ENCODE results near the gene JAGN1. TPM values are rescaled to one million over a fixed set of nuclear protein-coding genes. Genes with fewer than 3 reads are reported as not detected.
"Not testable (repeated sequence)": the region's sequence is repeated elsewhere in the genome, so short reads cannot be mapped to it uniquely, and the experiment has no call there.

Gene JAGN1
- total and polyA plus RNA-seq, 2 donors (not counting 1 experiment from before 2014, with no cell fraction given): 20.3 to 25.7 TPM

GRCh38 chr3:9896755-9897407 is 6.5 kb downstream of the JAGN1 start:
- H3K4me3 ChIP-seq (ENCODE audit: control extremely low read depth in 1 of 5, extremely low read depth in 1 of 5, insufficient read depth in 1 of 5, low read depth in 2 of 5, low read length in 4 of 5); ATAC-seq (ENCODE audit: low read depth); H4K20me1 ChIP-seq (ENCODE audit: control insufficient read depth, insufficient read depth, low read length, poor library complexity, severe bottlenecking); H3K4me3 Mint-ChIP-seq; H3K27me3 ChIP-seq (replicated peaks in 1 of 4; ENCODE audit: control extremely low read depth in 1 of 4, control insufficient read depth in 3 of 4, insufficient read depth in 4 of 4, low read length in 3 of 4); intact Hi-C loops (cut with micrococcal nuclease); H3K27me3 Mint-ChIP-seq; H2AFZ ChIP-seq (ENCODE audit: insufficient read depth, low read depth, low read length, poor library complexity, severe bottlenecking); H3K9ac ChIP-seq (ENCODE audit: low read length); H3K9me3 Mint-ChIP-seq (ENCODE audit: insufficient read depth); H3K4me2 ChIP-seq (replicated peaks; ENCODE audit: low read depth, low read length, poor library complexity, severe bottlenecking); H3K9me3 ChIP-seq (ENCODE audit: control extremely low read depth in 1 of 3, control insufficient read depth in 2 of 3, insufficient read depth in 1 of 3, low read length in 2 of 3); CTCF ChIA-PET; DNase-seq; POLR2A ChIA-PET: not testable (repeated sequence)
- Mint-ChIP-seq H3K27ac (peak overlapping the region; percentile 72), H3K4me1 (peaks cover 30% of the 10 kb centered on the region)
- Histone ChIP-seq H3K4me1 (ENCODE audit: control insufficient read depth in 2 of 2, insufficient read depth in 2 of 2, low read length in 2 of 2) (peaks cover 8 to 13% of the 10 kb centered on the region in 2 donors), H3K27ac (ENCODE audit: low read length in 2 of 2) (peak overlapping the region in 1 of 2 donors; percentile 15), H3K36me3 (replicated peaks in 1 of 2; ENCODE audit: control extremely low read depth in 1 of 2, control insufficient read depth in 1 of 2, extremely low read depth in 1 of 2, insufficient read depth in 2 of 2, low read length in 1 of 2) (peaks cover 3 to 16% of the 10 kb centered on the region in 2 experiments), H3K79me2 (ENCODE audit: control insufficient read depth, insufficient read depth, low read length) (peaks cover 69% of the 10 kb centered on the region)
- WGBS (ENCODE audit: insufficient coverage): 100% methylated on average over 4 of the region's 10 CpGs

GRCh38 chr3:9897408-9898372 is 7.3 kb downstream of the JAGN1 start:
- H3K4me3 Mint-ChIP-seq: no peak overlapping the region
- Histone ChIP-seq H4K20me1 (ENCODE audit: control insufficient read depth, insufficient read depth, low read length, poor library complexity, severe bottlenecking) (no peaks in the 10 kb centered on the region), H3K4me3 (ENCODE audit: control extremely low read depth in 1 of 5, extremely low read depth in 1 of 5, insufficient read depth in 1 of 5, low read depth in 2 of 5, low read length in 4 of 5) (no peak overlapping the region), H3K36me3 (replicated peaks in 1 of 2; ENCODE audit: control extremely low read depth in 1 of 2, control insufficient read depth in 1 of 2, extremely low read depth in 1 of 2, insufficient read depth in 2 of 2, low read length in 1 of 2) (peaks cover 3 to 11% of the 10 kb centered on the region in 2 experiments), H2AFZ (ENCODE audit: insufficient read depth, low read depth, low read length, poor library complexity, severe bottlenecking) (no peak overlapping the region), H3K4me1 (ENCODE audit: control insufficient read depth in 2 of 2, insufficient read depth in 2 of 2, low read length in 2 of 2) (peaks cover 5 to 12% of the 10 kb centered on the region in 2 donors), H3K27ac (ENCODE audit: low read length in 2 of 2) (peak overlapping the region in 1 of 2 donors; percentile 3), H3K27me3 (replicated peaks in 1 of 4; ENCODE audit: control extremely low read depth in 1 of 4, control insufficient read depth in 3 of 4, insufficient read depth in 4 of 4, low read length in 3 of 4) (no peaks in the 10 kb centered on the region), H3K4me2 (replicated peaks; ENCODE audit: low read depth, low read length, poor library complexity, severe bottlenecking) (no peak overlapping the region), H3K79me2 (ENCODE audit: control insufficient read depth, insufficient read depth, low read length) (peaks cover 61% of the 10 kb centered on the region), H3K9ac (ENCODE audit: low read length) (no peak overlapping the region), H3K9me3 (ENCODE audit: control extremely low read depth in 1 of 3, control insufficient read depth in 2 of 3, insufficient read depth in 1 of 3, low read length in 2 of 3) (no peaks in the 10 kb centered on the region)
- no peak for ATAC-seq (ENCODE audit: low read depth)
- ChIA-PET CTCF (no interaction called here), POLR2A (no interaction called here)
- WGBS (ENCODE audit: insufficient coverage): 76% methylated on average over 3 of the region's 4 CpGs
- no peak for DNase-seq
- no peaks in the 10 kb centered on the region for H3K27me3 Mint-ChIP-seq
- H3K4me1 Mint-ChIP-seq: peaks cover 26% of the 10 kb centered on the region
- TF ChIP-seq CTCF (IDR thresholded peaks at IDR 0.05) (no peak), EZH2 (IDR thresholded peaks at IDR 0.05; ENCODE audit: borderline replicate concordance, insufficient read depth, low read depth, low read length, poor library complexity, severe bottlenecking) (no peak)
- H3K9me3 Mint-ChIP-seq (ENCODE audit: insufficient read depth): no peaks in the 10 kb centered on the region
- intact Hi-C loops (cut with micrococcal nuclease): no loop called here
- H3K27ac Mint-ChIP-seq: peak overlapping the region; percentile 62

All from B cell (primary cell).